Neural cell (in vitro differentiated cells): Measurements from ENCODE around the gene COX10. TPM values are rescaled to one million over a fixed set of nuclear protein-coding genes. Genes with fewer than 3 reads are reported as not detected.

Source experiments
- H2AFZ ChIP-seq: fragments of 200-600, 300-800 bp; sonication (generic), shearing (Covaris generic); 2 replicates; pipeline ENCODE4 v1.6.0; 2014; ENCODE audit warnings: low read depth, mild to moderate bottlenecking, antibody characterized with exemption, low read length, moderate library complexity
- H3F3A ChIP-seq: fragments of 200-600 bp; shearing (Covaris generic); 2 replicates; pipeline ENCODE4 v1.6.1; 2016; ENCODE audit warnings: mild to moderate bottlenecking, moderate library complexity, mixed read lengths, antibody characterized with exemption, low read length; ENCODE audit not compliant: insufficient read depth, poor library complexity, severe bottlenecking
- H3K27ac ChIP-seq: fragments of 200-600, 300-800 bp; sonication (generic), shearing (Covaris generic); 2 replicates; pipeline ENCODE4 v1.5.1; 2014; ENCODE audit warnings: mild to moderate bottlenecking, low read length, moderate library complexity
- H3K27me3 ChIP-seq: fragments of 300-800, 200-600 bp; sonication (generic), shearing (Covaris generic); 2 replicates; pipeline ENCODE4 v1.6.0; 2014; ENCODE audit warnings: mild to moderate bottlenecking, low read depth, low read length, moderate library complexity; ENCODE audit not compliant: insufficient read depth
- H3K36me3 ChIP-seq: fragments of 300-800, 200-600 bp; sonication (generic), shearing (Covaris generic); 2 replicates; pipeline ENCODE4 v1.5.1; 2014; ENCODE audit warnings: mild to moderate bottlenecking, antibody characterized with exemption, low read length, moderate library complexity; ENCODE audit not compliant: insufficient read depth
- H3K4me2 ChIP-seq: fragments of 300-800, 200-600 bp; sonication (generic), shearing (Covaris generic); 2 replicates; pipeline ENCODE4 v1.6.0; 2014; ENCODE audit warnings: mild to moderate bottlenecking, low read length
- H3K4me3 ChIP-seq: fragments of 300-800, 200-600 bp; sonication (generic), shearing (Covaris generic); 2 replicates; pipeline ENCODE4 v1.5.1; 2014; ENCODE audit warnings: mild to moderate bottlenecking, low read length, moderate library complexity
- H3K79me2 ChIP-seq: fragments of 200-600 bp; shearing (Covaris generic); replicated peaks from 2 replicates; pipeline ENCODE4 v1.6.0; 2014; ENCODE audit warnings: mild to moderate bottlenecking, low read length, moderate library complexity; ENCODE audit not compliant: insufficient read depth
- H3K9ac ChIP-seq: fragments of 300-800, 200-600 bp; sonication (generic), shearing (Covaris generic); 2 replicates; pipeline ENCODE4 v1.6.1; 2016; ENCODE audit warnings: mild to moderate bottlenecking, low read length, mixed read lengths
- H3K9me2 ChIP-seq: fragments of 200-600 bp; shearing (Covaris generic); 2 replicates; pipeline ENCODE4 v1.6.1; 2016; ENCODE audit warnings: mild to moderate bottlenecking, low read length, mixed read lengths; ENCODE audit not compliant: insufficient read depth
- H3K9me3 ChIP-seq: fragments of 200-600, 300-800 bp; sonication (generic), shearing (Covaris generic); 2 replicates; pipeline ENCODE4 v1.6.1; 2016; ENCODE audit warnings: mild to moderate bottlenecking, mixed run types, low read length, moderate library complexity, mixed read lengths
- H4K20me1 ChIP-seq: fragments of 200-600 bp; shearing (Covaris generic); 2 replicates; pipeline ENCODE4 v1.6.1; 2016; ENCODE audit warnings: mild to moderate bottlenecking, mixed run types; ENCODE audit not compliant: insufficient read depth
- EP300 ChIP-seq: fragments of 450-650 bp; conservative IDR thresholded peaks from 2 replicates; pipeline ENCODE4 v1.6.1; 2014; ENCODE audit warnings: antibody characterized with exemption, mild to moderate bottlenecking, moderate library complexity; ENCODE audit not compliant: poor library complexity, severe bottlenecking
- EZH2 ChIP-seq: fragments of 200-600, 300-800 bp; shearing (Covaris generic), sonication (generic); IDR thresholded peaks from 2 replicates; pipeline ENCODE4 v1.6.1; 2014; ENCODE audit warnings: antibody characterized with exemption, low read length, borderline replicate concordance, mild to moderate bottlenecking; ENCODE audit not compliant: insufficient read depth, poor library complexity, severe bottlenecking
- POLR2AphosphoS5 ChIP-seq: IDR thresholded peaks from 2 replicates; pipeline ENCODE4 v1.6.1; 2012
- REST ChIP-seq: IDR thresholded peaks from 2 replicates; pipeline ENCODE4 v1.6.1; 2012; ENCODE audit warnings: borderline replicate concordance
- polyA plus RNA-seq: library from polyadenylated mRNA; depleted of rRNA; stranded (reverse); fragments of >200 nt; gene quantifications from 2 replicates; pipeline ENCODE4 v1.2.3, GENCODE V29; 2014
- TF ChIP-seq, protein P1 (sequence below): fragments of 450-650 bp; IDR thresholded peaks from 2 replicates; pipeline ENCODE4 v1.5.1; 2014; ENCODE audit warnings: antibody characterized with exemption, mild to moderate bottlenecking, moderate library complexity; ENCODE audit not compliant: poor library complexity, severe bottlenecking

The COX10 gene
- polyA plus RNA-seq, 1 donor from 2014 or later: 7.2 TPM

GRCh38 chr17:14197057-14197456 lies 127.8 kb downstream of the COX10 start:
- Histone ChIP-seq H3K9me2 (no peaks in the 10 kb centered on the region), H3K27ac (no peak overlapping the region), H3K36me3 (no peaks in the 10 kb centered on the region), H3K9me3 (no peaks in the 10 kb centered on the region), H4K20me1 (no peaks in the 10 kb centered on the region), H3K79me2 (no peaks in the 10 kb centered on the region), H3K27me3 (no peaks in the 10 kb centered on the region), H2AFZ (no peak overlapping the region), H3K9ac (no peak overlapping the region), H3K4me2 (no peak overlapping the region), H3F3A (no peaks in the 10 kb centered on the region), H3K4me3 (no peak overlapping the region)
- TF ChIP-seq EZH2 (no peak), REST (no peak)
- TF ChIP-seq, protein P1, sequence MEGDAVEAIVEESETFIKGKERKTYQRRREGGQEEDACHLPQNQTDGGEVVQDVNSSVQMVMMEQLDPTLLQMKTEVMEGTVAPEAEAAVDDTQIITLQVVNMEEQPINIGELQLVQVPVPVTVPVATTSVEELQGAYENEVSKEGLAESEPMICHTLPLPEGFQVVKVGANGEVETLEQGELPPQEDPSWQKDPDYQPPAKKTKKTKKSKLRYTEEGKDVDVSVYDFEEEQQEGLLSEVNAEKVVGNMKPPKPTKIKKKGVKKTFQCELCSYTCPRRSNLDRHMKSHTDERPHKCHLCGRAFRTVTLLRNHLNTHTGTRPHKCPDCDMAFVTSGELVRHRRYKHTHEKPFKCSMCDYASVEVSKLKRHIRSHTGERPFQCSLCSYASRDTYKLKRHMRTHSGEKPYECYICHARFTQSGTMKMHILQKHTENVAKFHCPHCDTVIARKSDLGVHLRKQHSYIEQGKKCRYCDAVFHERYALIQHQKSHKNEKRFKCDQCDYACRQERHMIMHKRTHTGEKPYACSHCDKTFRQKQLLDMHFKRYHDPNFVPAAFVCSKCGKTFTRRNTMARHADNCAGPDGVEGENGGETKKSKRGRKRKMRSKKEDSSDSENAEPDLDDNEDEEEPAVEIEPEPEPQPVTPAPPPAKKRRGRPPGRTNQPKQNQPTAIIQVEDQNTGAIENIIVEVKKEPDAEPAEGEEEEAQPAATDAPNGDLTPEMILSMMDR: no peak

DNA sequence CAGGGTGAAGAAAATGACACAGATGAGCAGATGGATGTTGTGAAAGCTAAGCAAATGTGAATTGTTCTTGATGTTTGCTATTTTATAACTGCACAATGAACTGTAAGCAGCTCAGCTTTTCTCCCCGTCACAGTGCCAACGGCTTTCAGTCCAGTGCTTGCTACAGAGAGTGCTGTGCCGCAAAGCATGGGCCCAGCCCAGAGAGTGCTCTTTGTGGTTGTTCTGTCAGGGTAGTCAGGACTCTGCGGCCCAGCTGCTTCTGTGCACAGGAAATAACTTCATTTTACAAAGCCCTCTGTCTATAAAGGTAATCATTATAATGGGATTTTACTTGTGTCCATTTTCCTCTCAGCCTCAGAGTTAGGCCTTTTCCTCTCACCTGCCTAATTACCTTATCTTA lies 128.3 kb downstream of the COX10 start:
- Histone ChIP-seq H3F3A (no peaks in the 10 kb centered on the region), H3K9me3 (no peaks in the 10 kb centered on the region), H3K4me2 (no peak overlapping the region), H3K27me3 (no peaks in the 10 kb centered on the region), H3K27ac (no peak overlapping the region), H4K20me1 (no peaks in the 10 kb centered on the region), H3K9ac (no peak overlapping the region), H3K36me3 (no peaks in the 10 kb centered on the region), H3K79me2 (no peaks in the 10 kb centered on the region), H3K4me3 (no peak overlapping the region), H3K9me2 (no peaks in the 10 kb centered on the region), H2AFZ (no peak overlapping the region)
- TF ChIP-seq EP300 (no peak), POLR2AphosphoS5 (no peak)

- Histone ChIP-seq H3F3A (no peaks in the 10 kb centered on the region), H3K4me3 (no peak overlapping the region), H3K9me2 (no peaks in the 10 kb centered on the region), H3K9me3 (no peaks in the 10 kb centered on the region), H2AFZ (no peak overlapping the region), H3K27ac (no peak overlapping the region), H3K9ac (no peak overlapping the region), H3K27me3 (no peaks in the 10 kb centered on the region), H4K20me1 (no peaks in the 10 kb centered on the region), H3K79me2 (no peaks in the 10 kb centered on the region), H3K4me2 (no peak overlapping the region), H3K36me3 (no peaks in the 10 kb centered on the region)
- TF ChIP-seq, protein P1: no peak
Observed at GRCh38 chr17:14198013-14198412, 128.7 kb downstream of the COX10 start.
